Measurements from ENCODE around the gene HSPB2.

Gene HSPB2

DNA sequence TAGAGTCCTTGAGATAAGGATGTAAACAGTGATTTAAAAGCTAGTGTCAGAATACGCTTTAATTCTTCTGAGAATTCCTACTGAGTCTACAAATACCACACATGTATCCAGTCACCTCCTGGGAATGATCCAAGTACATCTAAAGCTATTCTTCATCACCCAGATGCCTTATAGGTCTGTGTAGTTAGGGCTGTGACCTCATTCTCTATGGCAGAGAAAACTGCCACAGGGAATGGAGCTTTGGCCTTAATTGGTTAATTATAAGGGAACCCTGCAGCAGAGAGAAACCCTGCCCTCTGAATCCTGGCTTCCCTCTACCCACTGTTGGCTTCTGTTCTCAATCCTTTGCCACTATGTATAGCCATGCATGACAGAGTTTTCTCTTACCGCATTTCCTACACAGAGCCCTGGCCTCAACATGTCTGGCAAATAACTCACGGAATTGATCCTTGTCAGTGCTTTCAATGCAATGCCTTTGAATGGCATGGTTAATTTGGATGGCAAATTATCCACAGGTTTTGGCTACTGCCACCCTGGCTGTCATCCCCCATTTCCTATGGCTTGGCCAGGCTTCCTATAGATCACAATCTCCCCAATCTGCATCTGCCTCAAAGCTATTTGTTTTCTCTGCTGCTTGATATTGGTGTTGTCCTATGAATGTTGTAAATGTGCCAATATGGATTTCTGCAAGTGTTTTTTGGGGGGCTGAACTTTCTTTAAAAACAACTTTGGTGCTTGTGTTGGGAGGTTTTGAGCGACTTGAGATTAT lies 27.5 kb downstream of the HSPB2 start:
- no peak for DNase-seq (ENCODE audit: low read depth)

DNA sequence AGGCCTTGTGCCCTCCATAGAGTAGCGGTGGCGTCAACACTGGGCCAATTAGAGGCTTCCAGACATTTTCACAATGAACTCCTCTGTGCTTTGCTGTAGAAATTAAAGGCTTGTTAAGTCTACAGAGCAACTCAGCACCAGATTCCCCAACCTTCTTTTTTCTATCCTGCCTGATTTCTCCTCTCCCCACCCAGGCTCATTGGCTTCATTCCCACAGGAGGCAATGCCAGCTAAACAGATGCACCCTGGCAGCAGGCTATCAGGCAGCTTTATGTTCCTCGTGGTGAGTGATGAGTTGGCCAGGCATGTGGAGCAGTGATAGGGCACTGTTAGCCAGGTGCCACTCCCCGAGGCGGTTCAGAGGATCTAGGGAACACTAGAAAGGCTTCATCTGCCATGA lies 29.4 kb downstream of the HSPB2 start:
- no peak for DNase-seq (ENCODE audit: low read depth)

DNA sequence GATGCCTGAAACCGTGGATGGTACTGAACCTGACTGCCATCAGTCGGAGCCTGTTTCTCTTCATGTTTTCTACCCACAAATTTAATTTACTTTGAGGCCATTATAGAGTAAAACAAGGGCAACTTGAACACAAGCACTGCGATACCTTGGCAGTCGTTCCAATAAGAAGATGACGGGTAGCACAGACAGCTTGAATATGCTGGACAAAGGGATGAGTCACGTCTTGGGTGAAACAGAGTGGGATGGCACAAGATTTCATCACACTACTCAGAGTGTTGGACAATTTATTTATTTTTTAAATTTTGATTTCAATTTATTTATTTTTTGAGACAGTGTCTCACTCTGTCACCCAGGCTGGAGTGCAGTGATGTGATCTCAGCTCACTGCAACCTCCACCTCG lies 30.3 kb downstream of the HSPB2 start:
- DNase-seq (ENCODE audit: low read depth) = no peak

DNA sequence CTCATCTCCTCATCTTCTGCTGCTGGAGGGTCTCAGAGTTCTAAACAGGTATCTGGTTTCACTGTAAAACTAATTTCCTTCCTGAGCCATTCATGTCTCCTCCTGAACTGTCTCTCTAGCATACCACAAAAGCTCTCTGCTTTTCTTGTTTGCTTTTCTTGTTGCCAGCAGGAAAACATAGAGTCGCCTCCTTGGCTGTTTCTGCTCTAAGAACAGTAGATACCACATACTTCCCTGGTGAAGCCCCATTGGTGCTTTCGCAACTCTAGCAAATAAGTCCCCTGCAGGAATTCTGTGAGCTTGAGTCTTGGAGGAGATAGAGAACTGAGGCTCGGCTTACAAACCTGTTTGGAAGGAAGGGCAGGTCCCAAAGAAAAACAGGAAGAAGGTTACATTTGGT lies 31.6 kb downstream of the HSPB2 start:
- no peak for DNase-seq (ENCODE audit: low read depth)

DNA sequence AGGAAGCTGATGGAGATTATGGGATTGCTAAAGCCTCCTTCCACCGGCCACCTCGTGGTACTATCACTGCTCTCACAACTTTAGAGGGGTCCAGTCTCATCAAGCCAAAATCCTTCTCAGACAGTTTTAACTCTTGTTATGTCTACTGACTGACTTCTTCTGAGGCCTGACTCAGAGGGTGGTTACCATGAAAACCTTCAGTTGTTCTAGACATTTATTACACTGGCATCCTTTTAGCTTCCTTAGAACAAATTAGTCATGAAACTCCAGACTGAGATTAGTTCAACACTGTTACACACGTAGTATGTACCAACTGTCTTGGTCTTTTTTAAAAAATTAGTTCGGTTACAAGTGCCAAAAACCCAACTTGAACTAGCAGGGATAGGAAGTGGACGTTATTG lies 32.1 kb downstream of the HSPB2 start:
- DNase-seq (ENCODE audit: low read depth) = no peak

DNA sequence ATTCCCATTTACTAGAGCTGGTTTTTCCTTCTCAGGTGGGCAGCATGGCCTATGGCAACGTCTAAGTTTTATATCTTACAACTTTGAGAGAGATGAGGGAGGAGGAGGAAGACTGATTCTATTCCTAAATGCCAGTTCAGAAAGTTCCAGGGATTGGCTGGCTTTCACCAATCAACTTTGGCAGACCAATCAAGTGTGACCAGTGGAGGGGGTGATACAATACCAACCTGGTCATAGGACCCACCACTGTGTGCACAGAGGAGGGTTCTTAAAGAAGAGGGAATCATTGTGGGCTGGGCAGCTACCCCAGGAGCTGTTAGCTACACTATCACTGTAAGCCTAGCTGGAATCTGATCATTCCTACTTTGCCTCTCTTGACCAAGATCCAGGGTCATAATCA lies 32.7 kb downstream of the HSPB2 start:
- DNase-seq (ENCODE audit: low read depth) = no peak

DNA sequence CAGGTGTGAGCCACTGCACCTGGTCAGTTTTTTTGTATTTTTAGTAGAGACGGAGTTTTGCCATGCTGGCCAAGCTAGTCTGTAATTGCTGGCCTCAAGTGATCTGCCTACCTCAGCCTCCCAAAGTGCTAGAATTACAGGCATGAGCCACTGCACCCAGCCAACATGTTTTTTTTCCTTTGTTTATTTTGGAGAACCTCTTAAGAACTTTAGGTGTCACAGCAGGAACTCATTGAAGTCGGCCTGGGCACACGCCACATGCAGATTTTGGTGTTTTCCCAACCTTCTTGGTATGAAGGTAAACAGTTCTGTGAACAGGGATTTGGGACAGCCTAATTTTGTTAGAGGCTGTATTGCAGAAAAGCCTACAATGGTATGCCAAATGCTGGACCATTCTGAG lies 34.0 kb downstream of the HSPB2 start:
- DNase-seq (ENCODE audit: low read depth) = no peak

DNA sequence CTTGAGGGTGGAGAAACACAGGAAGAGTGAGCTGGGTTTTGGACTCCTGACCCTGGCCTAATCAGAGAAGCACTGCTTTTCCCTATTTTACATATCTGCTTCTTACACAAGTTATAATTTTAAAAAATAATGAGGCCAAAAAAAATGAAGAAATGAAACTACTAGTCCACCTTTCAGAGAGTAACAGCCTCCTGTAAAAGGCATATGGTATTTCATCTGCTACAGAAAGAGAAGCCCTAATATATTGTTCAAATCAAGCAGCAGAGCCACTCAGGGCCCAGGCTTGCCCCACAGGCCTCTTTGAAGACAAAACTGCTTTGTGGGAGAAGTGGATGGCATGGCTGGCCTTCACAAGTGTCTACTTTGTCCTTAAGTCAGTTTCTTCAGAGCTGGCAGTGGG lies 34.6 kb downstream of the HSPB2 start:
- DNase-seq (ENCODE audit: low read depth) = no peak

DNA sequence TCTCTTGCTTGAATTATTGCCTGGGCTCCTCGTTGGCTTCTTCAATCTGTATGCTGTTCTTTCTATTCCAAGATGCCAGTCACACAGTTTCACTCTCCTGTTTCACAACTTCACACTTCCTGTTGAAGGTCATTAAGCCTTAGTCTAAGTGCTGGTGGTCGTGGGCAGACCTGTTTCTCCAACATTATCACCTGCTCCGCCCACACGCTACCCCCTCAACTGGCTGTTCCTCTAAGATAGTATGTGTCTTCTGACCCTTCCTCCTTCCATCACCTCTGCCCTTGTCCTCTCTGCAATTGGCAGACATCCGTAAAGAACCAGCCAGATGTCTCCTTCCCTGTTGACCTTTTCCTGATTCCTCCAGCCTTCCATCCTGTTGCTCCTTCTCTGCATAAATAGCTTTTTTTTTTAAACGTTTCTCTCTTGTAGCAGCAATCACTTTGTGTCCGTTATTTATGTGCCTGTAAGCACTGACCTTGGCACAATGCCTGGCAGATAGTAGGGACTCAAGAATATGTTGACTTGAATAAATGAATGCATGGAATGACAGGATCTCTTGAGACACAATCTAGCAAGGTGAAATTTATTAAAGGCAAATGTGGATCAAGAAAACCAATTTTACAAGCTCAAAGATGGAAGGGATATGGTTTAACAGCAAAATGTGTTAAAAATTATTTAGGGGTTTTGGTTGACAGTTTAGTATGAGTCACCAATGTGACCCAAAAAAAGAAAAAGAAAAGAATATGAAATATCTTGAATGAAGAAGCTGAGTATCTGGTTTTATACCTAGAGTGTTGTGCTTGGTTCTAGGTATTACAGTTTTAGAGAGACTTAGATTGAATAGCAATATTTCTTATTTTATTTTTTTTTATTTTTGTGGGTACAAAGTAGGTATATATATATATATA lies 37.2 kb downstream of the HSPB2 start:
- DNase-seq (ENCODE audit: low read depth) = no peak

DNA sequence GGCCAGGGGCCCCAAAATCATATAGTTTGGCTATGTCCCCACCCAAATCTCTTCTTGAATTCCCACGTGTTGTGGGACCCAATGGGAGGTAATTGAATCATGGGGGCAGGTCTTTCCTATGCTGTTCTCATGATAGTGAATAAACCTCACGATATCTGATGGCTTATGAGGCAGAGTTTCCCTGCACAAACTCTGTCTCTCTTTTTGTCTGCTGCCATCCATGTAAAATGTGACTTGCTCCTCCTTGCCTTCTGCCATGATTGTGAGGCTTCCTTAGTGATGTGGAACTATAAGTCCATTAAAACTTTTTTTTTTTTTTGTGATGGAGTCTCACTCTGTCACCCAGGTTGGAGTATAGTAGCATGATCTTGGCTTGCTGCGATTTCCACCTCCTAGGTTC lies 39.0 kb downstream of the HSPB2 start:
- DNase-seq (ENCODE audit: low read depth) = no peak

DNA sequence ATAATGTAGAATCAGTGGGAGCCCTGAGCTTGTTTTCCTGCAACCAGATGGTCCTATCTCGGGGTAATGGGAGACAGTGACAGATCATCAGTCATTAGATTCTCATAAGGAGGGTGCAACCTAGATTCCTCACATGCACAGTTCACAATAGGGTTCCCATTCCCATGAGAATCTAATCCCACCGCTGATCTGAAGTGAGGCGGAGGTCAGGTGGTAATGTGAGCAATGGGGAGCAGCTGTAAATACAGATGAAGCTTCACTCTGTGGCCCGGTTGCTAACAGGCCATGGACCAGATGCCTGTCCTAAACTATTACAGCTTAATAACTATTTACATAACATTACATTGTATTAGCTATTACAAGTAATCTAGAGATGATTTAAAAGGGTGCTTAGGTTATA lies 41.6 kb downstream of the HSPB2 start:
- no peak for DNase-seq (ENCODE audit: low read depth)

DNA sequence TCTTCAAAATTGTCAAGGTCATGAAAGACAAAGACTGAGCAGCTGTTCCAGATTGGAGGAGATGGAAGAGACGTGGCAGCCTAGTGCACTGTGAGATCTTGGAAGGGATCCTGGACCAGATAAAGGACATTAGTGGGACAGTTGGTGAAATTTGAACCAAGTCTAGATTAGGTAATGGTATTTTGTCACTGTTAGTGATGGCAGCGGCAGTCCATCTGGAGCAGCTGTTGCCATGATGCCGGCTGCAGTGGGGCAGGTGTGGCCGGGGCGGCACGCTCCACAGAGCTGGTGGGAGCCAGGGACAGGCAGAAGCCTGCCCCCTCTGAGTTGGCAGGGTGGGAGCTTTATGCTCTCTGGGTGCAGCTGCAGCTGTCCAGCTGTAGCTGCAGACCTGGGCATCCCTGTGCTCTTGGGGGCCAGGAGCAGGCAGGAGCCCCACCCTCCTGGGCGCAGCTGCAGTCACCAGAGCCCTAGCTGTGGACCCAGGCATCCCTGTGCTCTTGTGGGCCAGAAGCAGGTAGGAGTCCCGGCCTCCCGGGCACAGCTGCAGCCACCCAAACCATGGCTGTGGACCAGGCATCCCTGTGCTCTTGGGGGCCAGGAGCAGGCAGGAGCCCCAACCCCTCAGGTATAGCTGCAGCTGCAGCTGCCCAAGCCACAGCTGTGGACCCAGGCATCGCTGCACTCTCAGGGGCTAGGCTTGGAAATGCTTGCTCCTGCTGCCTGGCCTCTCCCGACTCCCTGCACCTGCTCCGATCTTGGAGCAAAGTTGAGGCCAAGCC lies 45.3 kb downstream of the HSPB2 start:
- no peak for DNase-seq (ENCODE audit: low read depth)

DNA sequence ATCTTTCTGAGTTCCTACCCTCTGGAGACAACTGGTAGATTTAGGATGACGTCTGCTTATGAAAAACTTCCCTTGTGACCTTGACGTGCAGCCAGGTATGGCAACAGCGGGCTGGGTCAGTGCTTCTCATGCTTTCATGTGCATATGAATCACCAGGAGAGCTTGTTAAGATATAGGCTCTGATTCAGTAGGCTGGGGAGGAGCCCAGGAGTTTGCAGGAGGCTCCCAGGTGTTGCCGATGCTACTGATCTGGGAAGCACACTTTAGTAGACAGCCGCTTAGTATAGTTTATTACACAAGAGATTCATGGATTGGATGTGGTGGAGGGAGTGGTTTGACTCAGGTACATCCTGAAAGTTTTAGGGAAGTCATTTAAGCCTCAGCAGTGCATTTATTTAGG lies 48.4 kb downstream of the HSPB2 start:
- no peak for DNase-seq (ENCODE audit: low read depth)

DNA sequence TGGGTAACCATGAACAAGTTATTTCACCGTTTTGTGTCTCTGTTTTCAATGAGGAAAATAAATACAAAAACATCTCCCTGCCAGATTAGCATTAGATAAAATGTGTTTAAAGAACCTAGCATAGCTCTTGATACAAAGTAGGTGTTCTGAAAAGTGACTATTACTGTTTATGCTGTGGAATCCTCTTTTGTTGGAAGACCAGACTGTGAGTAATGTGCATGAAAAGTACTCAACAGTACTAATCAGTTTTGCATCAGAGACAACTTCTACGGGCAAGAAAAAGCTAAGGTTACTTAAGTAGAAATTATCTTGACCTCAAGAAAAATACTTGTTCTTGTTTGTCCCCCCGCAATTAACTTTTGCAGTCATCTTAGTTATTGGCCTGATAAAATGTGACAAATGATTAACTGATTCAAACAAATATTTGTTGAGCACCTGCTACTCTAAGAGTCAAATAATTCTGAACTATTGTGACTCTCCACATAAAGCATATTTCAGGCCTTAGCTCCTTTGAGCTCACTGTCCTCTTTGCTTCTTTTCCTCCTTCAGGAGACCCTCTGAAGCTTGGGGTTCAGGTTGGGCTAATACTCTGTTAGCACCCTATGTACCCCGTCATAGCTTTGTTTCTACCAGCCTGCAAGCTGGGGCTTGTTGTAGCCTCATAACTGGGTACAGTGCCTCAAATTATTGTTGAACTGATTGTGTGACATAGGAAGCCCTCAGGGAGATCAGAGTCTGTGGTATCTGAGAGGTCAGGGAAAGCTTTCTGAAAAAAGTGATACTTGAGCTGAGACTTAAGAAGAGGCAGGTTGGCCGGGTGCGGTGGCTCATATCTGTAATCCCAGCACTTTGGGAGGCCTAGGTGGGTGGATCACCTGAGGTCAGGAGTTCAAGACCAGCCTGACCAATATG lies 49.1 kb downstream of the HSPB2 start:
- no peak for DNase-seq (ENCODE audit: low read depth)
